Stimulated activated CD4-positive, alpha-beta T cell treated with anti-CD3 and anti-CD28 coated beads, Interleukin-1b, Interleukin-23, amount 100 ng/mL, for 1 hour (primary cell): Measurements from ENCODE around the gene ZFYVE16.
"Not testable (repeated sequence)": the region's sequence is repeated elsewhere in the genome, so short reads cannot be mapped to it uniquely, and the experiment has no call there.

Experiments
- DNase-seq, 2 donors: peaks; one replicate each; pipeline ENCODE4 v3.0.0-alpha.2; 2020; ENCODE audit warnings: low read depth in 2 of 2

Gene ZFYVE16

DNA sequence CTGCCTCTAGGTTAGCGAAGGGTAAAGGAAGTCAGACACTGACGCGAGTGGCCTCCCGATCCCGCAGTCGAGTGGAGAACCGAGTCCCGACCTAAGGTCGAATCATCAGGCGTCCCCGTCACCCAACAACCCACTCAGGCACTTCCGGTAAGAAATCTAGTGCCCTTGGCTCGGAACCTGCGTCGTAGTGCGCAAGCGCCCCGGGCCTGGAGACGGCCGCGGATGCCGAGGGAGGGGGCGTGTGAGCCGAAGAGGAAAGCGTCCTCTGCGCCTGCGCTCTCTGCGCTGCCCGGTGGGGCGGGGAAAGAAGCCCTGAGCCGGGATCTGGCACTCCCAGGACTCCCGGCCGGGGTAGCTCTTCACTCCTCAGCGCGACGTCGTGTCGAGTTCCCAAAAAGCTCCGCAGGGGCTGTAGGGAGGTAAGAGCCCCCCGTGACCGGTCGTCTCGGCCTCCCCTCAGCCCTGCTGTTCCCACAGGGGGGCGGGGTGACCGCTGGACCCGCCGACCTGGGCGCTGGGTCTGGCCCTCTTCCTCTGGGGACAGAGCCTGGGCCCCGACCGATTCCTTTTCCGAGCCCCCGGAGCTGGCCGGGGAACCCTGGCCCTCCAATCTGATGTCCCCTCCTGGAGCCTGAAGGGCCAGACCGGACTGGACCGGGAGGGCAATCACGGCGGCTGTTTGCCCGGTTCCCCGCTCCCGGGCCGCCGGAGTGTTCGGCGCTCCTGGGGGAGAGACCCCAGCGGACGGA, at the start of gene ZFYVE16:
Gene ZFYVE16, plus strand, starts transcription at position 330 of the 749 bp plus-strand sequence. CDS start 26,084 bp downstream, outside the sequence.
- peak; percentile 90 to 91 for DNase-seq

DNA sequence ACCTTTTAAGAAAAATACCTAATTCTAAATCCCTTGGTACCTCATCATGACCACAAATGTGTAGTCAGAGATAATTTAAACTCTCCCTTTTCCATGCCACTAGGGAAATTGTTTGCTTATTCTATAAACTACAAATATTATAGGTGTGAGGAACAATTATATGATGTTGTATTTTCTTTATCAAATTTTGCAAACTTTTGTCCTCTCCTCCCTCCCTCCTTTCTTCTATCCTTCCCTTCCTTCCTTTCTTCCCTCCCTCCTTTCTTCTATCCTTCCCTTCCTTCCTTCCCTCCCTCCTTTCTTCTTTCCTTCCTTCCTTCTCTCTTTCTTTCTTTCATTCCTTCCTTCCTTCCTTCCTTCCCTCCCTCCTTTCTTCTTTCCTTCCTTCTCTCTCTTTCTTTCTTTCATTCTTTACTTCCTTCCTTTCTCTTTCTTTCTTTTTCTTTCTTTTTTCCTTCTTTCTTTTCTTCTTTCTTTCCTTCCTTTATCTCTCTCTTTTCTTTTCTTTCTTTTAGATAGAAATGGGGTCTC, 46.9 kb upstream of the ZFYVE16 start:
- no peak for DNase-seq

DNA sequence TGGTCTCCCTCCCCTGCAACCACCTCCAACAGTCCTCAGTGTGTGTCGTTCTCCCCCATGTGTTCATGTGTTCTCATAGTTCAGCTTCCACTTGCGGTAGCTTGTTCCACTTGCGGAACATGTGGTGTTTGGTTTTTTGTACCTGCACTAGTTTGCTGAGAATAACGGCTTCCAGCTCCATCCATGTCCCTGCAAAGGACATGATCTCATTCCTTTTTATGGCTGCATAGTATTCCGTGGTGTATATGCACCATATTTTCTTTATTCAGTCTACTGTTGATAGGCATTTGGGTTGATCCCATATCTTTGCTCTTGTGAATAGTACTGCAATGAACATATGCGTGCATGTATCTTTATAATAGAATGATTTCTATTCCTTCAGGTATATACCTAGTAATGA, 43.0 kb upstream of the ZFYVE16 start:
- DNase-seq = no peak

DNA sequence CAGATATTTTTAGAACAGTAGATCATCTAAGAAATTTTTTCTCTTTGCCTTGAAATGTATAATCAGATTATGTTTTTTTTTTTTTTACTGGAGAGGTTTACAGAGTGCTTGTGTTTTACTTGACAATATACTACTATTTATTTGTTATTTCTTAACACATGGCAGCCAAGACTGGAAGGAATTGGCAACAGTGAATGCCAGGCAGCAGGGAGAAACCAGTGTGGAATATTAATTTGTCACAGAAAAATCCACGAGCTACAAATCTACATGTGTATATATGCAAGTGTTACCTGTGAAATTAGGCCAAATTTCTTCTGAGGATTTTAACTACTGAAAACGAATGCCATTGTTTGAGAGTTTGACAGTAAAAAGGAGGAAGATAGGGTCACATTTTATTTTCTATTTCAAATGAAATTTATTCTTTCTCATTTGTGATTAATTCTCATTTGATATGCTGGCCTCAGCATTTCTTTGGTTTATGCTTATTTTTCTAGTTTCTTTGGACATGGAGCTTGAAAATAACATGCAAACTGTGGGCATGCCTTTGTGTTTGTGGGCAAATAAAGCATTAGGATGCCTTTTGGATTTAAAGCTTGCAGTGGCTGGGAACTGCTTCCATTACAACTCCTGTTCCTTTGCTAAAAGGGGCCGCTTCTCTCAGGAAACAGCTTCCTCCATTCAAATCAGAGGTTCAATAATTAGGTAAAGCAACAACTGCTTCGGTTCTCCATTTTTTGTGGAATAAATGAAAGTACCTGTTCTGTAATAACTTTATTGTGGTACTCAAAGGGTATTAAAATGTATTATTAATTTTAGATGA, 39.0 kb upstream of the ZFYVE16 start:
- DNase-seq = no peak

DNA sequence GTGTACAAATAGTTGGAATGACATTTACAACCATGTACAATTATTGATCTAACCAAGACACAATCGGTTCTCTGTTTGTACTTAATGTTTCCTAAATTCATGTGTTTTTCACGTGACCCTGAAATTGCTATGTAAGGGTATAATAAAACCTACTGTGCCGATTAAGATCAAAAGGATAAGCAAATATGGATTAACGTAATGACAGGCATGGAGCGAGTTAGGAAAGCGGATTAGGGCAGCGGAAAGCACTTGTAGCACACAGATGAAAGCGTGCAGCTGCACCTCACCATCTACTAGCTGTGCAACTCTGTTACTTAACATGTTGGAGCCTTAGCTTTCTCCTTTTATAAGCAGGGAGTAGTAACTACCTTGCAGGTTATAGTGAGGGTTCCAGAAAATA, 38.3 kb upstream of the ZFYVE16 start:
- no peak for DNase-seq

DNA sequence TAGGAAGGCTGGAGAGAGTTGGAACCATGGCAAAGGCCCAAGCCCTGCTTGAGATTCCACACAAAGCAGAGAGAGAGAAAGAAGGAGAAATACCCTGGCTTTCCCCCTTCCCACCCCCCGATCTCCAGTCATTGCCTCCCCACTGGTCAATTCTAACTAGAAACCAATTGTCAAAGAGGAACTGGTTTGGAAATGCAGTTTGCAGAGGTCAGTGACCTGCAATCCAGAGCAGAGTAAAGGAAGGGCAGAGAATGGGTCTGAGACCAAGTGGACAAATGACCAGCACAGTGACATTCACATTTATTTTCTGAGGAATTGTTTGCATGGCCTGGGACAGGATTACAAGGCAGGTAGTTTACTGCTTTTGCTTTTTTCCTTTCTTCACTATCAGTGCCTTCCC, 37.5 kb upstream of the ZFYVE16 start:
- no peak for DNase-seq

DNA sequence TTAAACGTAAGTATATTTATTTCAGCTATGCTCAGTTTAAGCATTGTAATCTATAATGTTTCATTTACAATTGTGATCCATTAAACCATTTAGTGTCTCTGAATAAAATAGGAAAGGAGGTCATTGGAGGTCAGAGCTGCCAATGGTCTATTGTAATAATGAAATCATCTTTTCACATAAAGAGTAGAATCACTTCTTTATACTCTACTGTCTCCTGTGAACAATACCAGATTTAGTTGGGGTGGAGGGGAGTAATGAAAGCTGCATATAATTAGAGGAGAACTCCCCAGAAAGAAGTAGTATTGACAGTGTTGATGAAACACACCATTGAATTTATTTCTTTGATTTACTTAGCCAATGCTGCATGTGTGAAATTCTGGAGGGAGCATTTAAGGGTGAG, 35.1 kb upstream of the ZFYVE16 start:
- no peak for DNase-seq

DNA sequence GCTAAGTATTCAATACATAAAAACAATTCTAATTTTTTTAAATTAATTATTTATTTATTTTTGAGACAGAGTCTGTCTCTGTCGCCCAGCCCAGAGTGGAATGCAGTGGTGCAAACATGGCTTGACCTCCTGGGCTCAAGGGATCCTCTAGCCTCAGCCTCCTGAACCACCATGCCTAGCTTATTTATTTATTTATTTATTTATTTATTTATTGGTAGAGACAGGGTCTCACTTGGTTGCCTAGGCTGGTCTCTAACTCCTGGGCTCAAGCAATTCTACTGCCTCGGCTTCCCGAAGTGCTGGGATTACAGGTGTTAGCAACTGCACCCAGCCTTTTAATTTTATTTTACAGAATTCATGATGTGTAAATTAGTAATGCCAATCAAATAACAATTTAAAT, 33.7 kb upstream of the ZFYVE16 start:
- DNase-seq = no peak

DNA sequence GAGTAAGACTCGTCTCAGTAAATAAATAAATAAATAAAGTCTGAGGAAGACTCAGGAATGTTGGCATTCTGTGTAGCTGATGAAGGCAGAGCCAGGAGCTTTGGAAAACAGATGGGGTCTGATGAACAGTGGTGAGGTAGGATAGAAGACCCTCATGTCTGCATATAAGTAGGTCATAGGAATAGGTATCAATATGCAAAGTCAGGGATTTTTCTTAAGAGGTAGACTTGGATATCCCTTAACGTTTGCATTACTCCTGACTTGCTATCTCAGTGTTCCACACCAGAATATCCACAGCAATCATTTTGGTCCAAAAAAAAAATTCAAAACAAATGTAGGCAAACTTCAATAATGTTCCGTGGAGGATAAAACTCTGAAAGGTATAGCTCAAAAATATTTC, 31.3 kb upstream of the ZFYVE16 start:
- no peak for DNase-seq

DNA sequence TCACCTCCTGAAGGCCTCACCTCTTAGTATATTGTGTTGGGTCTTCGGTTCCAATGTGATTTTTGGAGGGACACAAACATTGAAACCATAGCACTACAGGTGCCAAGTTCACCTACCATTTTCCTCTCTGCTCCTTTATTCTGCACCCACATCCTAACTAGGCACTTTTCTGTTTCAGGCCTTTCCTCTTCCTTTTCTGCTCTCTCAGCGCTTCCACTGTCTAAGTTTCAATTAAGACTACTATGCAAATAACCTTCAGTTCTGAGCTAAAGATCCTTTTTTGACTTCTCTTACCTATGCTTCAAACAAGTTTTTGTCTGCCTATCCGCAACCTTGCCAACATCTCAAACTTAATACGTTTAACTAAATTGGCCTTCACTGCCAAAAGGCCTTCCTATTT, 25.4 kb upstream of the ZFYVE16 start:
- DNase-seq = no peak

DNA sequence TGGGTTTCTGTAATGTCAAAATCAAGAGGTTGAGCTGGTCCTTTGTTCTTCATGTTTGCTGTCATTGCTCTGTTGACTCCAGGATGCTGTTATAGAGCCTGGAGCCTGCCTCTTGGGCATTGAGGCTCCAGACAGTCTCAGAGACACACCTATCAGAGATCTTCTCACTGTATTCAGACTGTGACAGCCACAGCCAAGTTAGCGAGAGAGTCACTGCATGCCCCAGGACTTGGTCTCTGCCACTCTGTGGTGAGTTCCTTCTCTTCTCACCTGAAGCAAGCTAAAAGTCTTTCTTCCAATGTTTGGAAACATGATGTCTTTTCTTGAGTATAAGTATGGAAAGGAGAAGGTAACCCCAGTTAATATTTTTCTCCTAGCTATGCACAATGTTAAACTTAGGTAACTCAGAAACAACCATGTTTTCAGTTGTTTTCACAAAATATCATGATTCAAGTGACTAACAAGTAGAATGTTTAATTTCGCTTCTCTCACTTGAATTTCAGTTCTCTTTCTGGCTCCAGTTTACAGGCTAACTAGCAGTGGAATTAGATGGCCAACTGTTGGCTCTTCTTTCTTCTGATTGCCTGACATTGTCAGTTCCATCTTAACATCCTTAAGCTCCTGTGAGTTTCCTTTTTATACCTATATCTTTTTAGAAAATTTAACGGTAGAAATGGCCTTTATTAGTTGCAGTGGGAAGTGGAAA, 20.6 kb upstream of the ZFYVE16 start:
- no peak for DNase-seq

DNA sequence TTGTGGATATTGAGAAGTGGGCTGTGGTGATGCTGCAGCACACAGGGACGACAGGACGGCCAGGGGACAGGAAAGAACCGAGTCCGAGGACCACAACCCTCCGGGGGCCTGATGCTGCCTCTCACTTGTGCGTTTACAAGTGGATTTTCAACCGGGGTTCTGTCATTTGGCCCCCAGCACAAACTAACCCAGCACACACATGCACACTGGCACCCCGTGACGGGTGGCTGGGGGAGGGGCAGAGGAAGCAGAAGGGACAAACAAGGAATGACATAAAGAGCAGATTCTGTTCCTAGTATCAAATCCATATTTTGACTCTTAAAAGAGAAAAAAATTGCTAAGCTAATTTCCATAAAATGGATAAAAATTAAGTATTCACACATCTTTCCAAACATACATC, 18.3 kb upstream of the ZFYVE16 start:
- DNase-seq = no peak

DNA sequence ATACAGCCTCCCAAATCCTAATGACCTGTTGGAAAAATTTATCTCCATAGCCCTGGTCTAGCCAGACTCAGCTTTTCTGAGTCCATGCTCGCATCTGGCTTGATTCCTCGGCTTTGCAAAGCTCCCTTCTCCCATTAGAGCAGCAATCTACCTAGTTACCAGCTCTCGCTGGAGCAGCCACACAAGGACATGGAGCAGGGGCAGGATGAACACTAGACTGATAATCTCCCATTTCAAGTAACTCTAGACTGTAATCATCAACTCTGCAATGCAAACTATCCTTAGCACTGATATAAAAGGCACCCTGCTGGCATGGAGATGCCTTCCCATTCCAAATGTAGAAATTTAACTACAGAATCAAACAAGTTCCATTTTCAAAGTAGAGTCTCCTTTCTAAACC, 17.5 kb upstream of the ZFYVE16 start:
- not testable (repeated sequence) for DNase-seq

DNA sequence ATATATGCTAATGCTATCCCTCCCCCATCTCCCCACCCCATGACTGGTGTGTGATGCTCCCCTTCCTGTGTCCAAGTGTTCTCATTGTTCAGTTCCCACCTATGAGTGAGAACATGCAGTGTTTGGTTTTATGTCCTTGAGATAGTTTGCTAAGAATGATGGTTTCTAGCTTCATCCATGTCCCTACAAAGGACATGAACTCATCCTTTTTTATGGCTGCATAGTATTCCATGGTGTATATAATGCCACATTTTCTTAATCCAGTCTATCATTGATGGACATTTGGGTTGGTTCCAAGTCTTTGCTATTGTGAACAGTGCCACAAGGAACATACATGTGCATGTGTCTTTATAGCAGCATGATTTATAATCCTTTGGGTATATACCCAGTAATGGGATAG, 16.6 kb upstream of the ZFYVE16 start:
- DNase-seq = not testable (repeated sequence)

DNA sequence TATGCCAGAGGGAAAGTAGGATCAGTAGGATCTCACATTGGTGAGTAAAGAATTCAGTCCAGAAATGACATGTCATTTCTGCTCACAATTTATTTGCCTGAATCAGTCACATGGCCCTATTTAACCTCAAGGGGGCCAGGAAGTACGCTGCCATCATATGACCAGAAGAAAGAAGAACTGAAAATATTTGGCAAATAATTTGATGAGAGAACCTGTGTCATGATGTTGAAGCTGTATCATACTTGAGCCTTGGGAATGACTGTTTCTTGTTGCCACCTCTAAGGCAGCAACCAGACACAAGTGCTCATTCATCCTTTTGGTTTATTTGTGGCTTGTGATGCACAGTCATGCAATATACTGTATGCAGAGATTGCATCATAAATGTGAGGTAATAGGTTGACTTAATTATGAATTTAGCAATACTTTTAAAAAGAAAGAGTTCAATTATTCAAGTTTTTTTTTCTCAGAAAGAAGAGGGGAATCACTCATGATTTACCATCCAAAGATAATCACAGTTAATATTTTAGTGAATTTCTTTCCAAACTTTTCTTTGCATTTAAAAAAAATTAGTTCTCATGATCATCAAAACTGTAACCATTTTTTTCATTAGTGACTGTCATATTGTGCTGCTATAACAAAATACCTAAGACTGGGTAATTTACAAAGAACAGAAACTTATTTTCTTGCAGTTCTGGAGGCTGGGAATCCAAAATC, 8.2 kb upstream of the ZFYVE16 start:
- DNase-seq = no peak

DNA sequence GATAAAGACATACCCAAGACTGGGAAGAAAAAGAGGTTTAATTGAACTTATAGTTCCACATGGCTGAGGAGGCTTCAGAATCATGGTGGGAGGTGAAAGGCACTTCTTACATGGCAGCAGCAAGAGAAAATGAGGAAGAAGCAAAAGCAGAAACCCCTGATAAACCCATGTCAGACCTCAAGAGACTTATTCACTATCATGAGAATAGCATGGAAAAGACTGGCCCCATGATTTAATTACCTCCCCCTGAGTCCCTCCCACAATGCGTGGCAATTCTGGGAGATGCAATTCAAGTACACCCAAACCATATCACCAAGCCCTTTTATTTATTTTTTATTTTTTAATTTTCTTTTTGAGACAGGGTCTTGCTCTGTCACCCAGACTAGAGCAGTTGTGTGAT, 7.5 kb upstream of the ZFYVE16 start:
- DNase-seq = not testable (repeated sequence)

DNA sequence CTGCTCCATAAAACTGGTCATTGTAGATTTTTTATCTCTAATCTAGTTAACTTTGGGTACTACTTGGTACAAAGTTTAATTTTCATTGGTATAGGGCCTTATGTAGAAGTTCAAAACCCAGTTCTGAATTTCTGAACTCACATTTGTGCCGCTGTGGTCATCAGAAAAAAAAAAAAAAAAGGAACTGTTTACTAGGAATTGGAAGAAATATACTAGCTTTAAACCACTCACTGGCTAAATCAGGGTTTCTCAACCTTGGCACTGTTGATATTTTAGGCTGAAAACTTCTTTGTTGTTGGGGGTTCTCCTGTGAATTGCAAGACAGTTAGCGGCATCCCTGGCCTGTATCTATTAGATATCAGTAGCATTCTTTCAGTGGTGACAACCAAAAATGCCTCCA, 4.1 kb upstream of the ZFYVE16 start:
- DNase-seq = no peak

DNA sequence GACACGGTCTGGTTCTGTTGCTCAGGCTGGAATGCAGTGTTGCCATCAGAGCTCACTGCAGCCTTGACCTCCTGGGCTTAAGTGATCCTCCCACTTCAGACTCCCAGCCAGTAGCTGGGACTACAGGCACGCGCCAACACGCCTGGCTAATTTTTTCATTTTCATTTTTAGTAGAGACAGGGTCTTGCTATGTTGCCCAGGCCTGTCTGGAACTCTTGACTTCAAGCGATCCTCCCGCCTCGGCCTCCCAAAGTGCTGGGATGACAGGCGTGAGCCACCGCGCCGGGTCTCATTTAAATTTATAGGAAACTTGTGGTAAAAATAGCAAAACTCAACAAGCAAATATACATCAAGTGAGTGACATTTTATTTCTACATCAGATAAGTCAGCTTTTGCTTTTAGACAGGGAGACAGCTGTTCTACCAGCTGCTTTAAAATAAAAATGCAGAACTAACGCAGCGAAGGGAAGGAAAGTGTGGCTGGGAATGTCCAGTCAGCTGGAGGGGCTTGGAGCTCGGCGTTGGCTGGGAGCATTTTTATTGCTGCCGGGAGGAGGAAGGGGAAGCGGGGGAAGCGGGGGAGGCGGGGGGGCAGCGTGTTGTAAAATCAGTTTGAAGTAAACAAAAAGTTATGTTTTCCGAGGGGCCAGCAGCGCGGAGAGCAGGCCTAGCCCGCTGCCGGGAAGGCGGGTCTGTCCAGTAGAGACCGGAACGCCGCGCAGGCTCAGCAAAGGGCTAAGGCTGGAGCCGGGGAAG, 707 bp upstream of the ZFYVE16 start:
- DNase-seq = no peak

DNA sequence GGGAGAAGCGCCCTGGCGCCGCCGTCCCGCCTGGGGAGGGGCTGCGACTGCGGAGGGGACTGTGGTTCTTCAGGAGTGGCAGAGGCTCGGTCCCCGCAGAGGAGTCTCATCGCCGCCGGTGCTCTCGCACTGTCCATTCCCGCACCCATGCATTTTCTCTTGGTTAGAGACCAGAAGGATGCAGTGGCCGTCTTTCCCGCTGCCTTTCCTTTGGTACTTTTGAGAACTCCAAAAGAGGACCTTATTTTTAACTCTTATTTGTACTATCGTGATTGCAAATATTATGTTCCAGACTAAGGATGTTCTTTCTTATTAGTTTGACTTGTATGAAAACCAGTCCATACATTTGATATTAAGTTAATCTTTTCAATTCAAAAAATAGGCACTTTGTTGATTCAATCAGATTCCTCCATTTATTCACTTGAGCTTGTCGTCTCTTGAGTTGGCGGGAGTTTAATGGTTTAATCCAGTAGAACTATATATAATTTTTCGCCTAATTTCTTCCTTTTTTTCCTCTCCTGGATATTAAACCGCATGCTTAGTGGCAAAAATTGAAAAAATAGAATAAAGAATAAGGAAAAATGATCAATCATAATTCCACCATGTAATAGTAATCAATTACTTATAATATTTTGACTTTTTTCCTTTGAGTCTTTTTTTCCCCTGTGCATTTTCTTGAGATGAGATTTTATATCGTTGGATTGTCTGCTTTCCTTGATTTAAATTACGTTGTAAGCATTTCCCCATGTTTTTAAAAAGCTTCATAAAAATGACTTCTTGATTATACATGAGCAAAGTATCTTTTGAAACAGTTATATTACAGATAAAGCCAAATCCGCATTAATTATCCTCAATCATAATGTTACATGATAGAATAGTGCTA, 861 bp downstream of the ZFYVE16 start:
- no peak for DNase-seq
